ENCODE measurements around the gene IREB2.

The IREB2 gene

GRCh38 chr15:78542647-78543046 is 104.6 kb downstream of the IREB2 start:
- DNase-seq (ENCODE audit: low read depth in 2 of 2) = no peak

GRCh38 chr15:78550194-78550593 is 112.2 kb downstream of the IREB2 start:
- DNase-seq (ENCODE audit: low read depth in 2 of 2) = no peak

GRCh38 chr15:78550815-78551214 is 112.8 kb downstream of the IREB2 start:
- no peak for DNase-seq (ENCODE audit: low read depth in 2 of 2)
